HepG2 (cell line): ENCODE results near the gene ECPAS. TPM values are rescaled to one million over a fixed set of nuclear protein-coding genes. Genes with fewer than 3 reads are reported as not detected.

Experiments used
- ARNTL ChIP-seq: sonication (generic); formaldehyde crosslinking; IDR thresholded peaks from 2 replicates; pipeline ENCODE4 v1.4.0; 2020; ENCODE audit warnings: mild to moderate bottlenecking, missing genetic modification reagents
- ELF3 ChIP-seq: IDR thresholded peaks from 2 replicates; pipeline ENCODE4 v1.6.1; 2016; ENCODE audit warnings: missing genetic modification reagents, missing compliant biosample characterization
- IKZF5 ChIP-seq: IDR thresholded peaks from 2 replicates; pipeline ENCODE4 v1.6.1; 2018; ENCODE audit warnings: missing genetic modification reagents, mild to moderate bottlenecking, missing compliant biosample characterization
- KDM5B ChIP-seq: sonication (generic); formaldehyde crosslinking; IDR thresholded peaks from 2 replicates; pipeline ENCODE4 v1.4.0; 2020; ENCODE audit warnings: missing genetic modification reagents, mild to moderate bottlenecking, borderline replicate concordance
- TCF7L2 ChIP-seq: IDR thresholded peaks from 2 replicates; pipeline ENCODE4 v1.6.1; 2011; ENCODE audit warnings: mild to moderate bottlenecking, low read depth, low read length, moderate library complexity
- XRCC5 ChIP-seq: fragments of 200-400 bp; formaldehyde crosslinking; optimal IDR thresholded peaks from 2 replicates; pipeline ENCODE3; 2017; ENCODE audit warnings: mild to moderate bottlenecking, low read length
- ZBTB38 ChIP-seq: sonication (generic); formaldehyde crosslinking; IDR thresholded peaks from 2 replicates; pipeline ENCODE4 v1.5.1; 2020; ENCODE audit warnings: mild to moderate bottlenecking, missing genetic modification reagents
- ZHX2 ChIP-seq, 2 experiments: sonication (generic) in 1 of 2; formaldehyde crosslinking in 1 of 2; IDR thresholded peaks; 2 replicates each; pipeline versions ENCODE4 v1.6.1 to v1.9.0; 2014 to 2022; ENCODE audit warnings: antibody characterized with exemption in 1 of 2, borderline replicate concordance in 1 of 2, inconsistent platforms in 1 of 2, low read depth in 1 of 2, missing genetic modification reagents in 1 of 2
- ZNF501 ChIP-seq: sonication (generic); formaldehyde crosslinking; IDR thresholded peaks from 2 replicates; pipeline ENCODE4 v1.5.1; 2020; ENCODE audit warnings: mild to moderate bottlenecking, moderate library complexity, missing genetic modification reagents
- ZNF746 ChIP-seq: sonication (generic); formaldehyde crosslinking; IDR thresholded peaks from 2 replicates; pipeline ENCODE4 v1.8.0; 2022; ENCODE audit warnings: mild to moderate bottlenecking, missing genetic modification reagents
- ZNF878 ChIP-seq: sonication (generic); formaldehyde crosslinking; IDR thresholded peaks from 2 replicates; pipeline ENCODE4 v1.8.1; 2023; ENCODE audit warnings: mild to moderate bottlenecking, missing genetic modification reagents, moderate library complexity
- polyA plus RNA-seq, 8 experiments: library from polyadenylated mRNA; depleted of rRNA in 3 of 8; stranded (reverse) in 7 of 8; unstranded in 1 of 8; fragments of >200 nt; fragmentation: Illumina TruSeq in 4 of 8; extraction: Trizol in 4 of 8; gene quantifications; 2 replicates each; pipeline versions ENCODE4 v1.2.1 to v1.2.3, GENCODE V29; 2011 to 2016; ENCODE audit warnings: low read depth in 4 of 8, missing spikeins in 1 of 8, mixed read lengths in 1 of 8; ENCODE audit not compliant: insufficient read depth in 1 of 8
- total RNA-seq, 5 experiments: library from RNA; depleted of rRNA; stranded (reverse); fragments of >200 nt; fragmentation: Illumina TruSeq; extraction: Trizol; gene quantifications; 2 replicates each; pipeline ENCODE4 v1.2.3, GENCODE V29; 2016; ENCODE audit warnings: low read depth in 1 of 5
- TF ChIP-seq, protein P1 (sequence below): sonication (generic); formaldehyde crosslinking; IDR thresholded peaks from 2 replicates; pipeline ENCODE4 v1.4.0; 2020; ENCODE audit warnings: missing genetic modification reagents
- TF ChIP-seq, protein P2 (sequence below): sonication (generic); formaldehyde crosslinking; IDR thresholded peaks from 2 replicates; pipeline ENCODE4 v1.4.0; 2020; ENCODE audit warnings: mild to moderate bottlenecking, missing genetic modification reagents
- TF ChIP-seq, protein P3 (sequence below): sonication (generic); formaldehyde crosslinking; IDR thresholded peaks from 2 replicates; pipeline ENCODE4 v1.8.1; 2022; ENCODE audit warnings: low read depth, mild to moderate bottlenecking, missing genetic modification reagents

ECPAS gene
- total and polyA plus RNA-seq, 2 of the 13 experiments (the other 11 are each of a cell fraction or from before 2014, with no cell fraction given): 35.3 to 58.0 TPM

DNA sequence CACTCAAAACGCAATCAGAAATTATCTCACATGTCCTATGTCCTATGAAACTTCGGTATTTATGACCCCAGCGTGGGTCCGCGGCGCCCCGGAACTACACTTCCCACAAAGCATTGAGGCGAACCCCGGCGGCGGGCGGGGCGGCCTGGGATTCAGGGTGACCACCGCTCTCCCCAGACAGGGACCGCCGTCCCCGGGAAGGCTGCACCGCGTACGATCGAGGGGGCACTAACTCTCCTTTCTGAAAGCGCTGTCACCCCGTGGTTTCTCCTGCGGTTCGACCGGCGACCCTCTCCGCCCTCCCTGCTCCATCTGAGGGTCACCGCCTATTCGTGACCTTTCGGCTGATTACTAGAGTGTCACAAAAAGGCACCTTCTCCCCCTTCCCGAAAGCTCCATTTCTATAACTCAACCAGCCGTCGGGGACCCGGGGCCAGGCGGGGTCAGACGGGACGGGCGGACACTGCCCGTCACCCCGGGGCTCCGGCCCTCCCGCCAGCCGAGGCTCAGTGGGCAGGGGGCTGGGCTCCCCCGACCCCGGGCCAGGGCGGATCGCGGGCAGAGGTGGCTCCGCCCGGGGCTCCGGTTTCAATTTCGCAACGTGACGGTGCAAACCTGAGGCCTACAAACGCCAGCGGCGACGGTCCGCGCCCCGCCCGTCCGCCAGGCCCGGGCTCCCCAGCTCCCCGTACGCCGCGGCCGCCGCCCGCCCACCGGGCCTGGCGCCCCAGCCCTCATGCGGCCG is 1.3 kb downstream of the ECPAS start (continued):
- TF ChIP-seq, protein P1, sequence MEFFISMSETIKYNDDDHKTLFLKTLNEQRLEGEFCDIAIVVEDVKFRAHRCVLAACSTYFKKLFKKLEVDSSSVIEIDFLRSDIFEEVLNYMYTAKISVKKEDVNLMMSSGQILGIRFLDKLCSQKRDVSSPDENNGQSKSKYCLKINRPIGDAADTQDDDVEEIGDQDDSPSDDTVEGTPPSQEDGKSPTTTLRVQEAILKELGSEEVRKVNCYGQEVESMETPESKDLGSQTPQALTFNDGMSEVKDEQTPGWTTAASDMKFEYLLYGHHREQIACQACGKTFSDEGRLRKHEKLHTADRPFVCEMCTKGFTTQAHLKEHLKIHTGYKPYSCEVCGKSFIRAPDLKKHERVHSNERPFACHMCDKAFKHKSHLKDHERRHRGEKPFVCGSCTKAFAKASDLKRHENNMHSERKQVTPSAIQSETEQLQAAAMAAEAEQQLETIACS: no peak
- TF ChIP-seq ARNTL (CRISPR knock-in tag): no peak; the same call in 1 of the 2 replicates
- TF ChIP-seq ZBTB38: peak; percentile 54; the same call in 1 of the 2 replicates
- TF ChIP-seq, protein P2, sequence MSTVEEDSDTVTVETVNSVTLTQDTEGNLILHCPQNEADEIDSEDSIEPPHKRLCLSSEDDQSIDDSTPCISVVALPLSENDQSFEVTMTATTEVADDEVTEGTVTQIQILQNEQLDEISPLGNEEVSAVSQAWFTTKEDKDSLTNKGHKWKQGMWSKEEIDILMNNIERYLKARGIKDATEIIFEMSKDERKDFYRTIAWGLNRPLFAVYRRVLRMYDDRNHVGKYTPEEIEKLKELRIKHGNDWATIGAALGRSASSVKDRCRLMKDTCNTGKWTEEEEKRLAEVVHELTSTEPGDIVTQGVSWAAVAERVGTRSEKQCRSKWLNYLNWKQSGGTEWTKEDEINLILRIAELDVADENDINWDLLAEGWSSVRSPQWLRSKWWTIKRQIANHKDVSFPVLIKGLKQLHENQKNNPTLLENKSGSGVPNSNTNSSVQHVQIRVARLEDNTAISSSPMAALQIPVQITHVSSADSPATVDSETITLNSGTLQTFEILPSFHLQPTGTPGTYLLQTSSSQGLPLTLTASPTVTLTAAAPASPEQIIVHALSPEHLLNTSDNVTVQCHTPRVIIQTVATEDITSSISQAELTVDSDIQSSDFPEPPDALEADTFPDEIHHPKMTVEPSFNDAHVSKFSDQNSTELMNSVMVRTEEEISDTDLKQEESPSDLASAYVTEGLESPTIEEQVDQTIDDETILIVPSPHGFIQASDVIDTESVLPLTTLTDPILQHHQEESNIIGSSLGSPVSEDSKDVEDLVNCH (CRISPR knock-in tag): no peak
- no peak for TF ChIP-seq ZHX2 (IDR thresholded peaks at IDR 0.05; ENCODE audit: low read depth)
- TF ChIP-seq ZHX2 (CRISPR knock-in tag; IDR thresholded peaks at IDR 0.05; ENCODE audit: borderline replicate concordance): no peak
- TF ChIP-seq ELF3 (CRISPR knock-in tag): no peak
- TF ChIP-seq TCF7L2: no peak
- TF ChIP-seq IKZF5 (CRISPR knock-in tag): no peak; the same call in 1 of the 2 replicates
- no peak for TF ChIP-seq ZNF878 (CRISPR knock-in tag)
- TF ChIP-seq ZNF746: peak; percentile 59; the same call in 1 of the 2 replicates
- peak; percentile 45; the same call in 1 of the 2 replicates for TF ChIP-seq KDM5B (CRISPR knock-in tag)
- TF ChIP-seq ZNF501 (CRISPR knock-in tag): peak; percentile 57
- TF ChIP-seq, protein P3, sequence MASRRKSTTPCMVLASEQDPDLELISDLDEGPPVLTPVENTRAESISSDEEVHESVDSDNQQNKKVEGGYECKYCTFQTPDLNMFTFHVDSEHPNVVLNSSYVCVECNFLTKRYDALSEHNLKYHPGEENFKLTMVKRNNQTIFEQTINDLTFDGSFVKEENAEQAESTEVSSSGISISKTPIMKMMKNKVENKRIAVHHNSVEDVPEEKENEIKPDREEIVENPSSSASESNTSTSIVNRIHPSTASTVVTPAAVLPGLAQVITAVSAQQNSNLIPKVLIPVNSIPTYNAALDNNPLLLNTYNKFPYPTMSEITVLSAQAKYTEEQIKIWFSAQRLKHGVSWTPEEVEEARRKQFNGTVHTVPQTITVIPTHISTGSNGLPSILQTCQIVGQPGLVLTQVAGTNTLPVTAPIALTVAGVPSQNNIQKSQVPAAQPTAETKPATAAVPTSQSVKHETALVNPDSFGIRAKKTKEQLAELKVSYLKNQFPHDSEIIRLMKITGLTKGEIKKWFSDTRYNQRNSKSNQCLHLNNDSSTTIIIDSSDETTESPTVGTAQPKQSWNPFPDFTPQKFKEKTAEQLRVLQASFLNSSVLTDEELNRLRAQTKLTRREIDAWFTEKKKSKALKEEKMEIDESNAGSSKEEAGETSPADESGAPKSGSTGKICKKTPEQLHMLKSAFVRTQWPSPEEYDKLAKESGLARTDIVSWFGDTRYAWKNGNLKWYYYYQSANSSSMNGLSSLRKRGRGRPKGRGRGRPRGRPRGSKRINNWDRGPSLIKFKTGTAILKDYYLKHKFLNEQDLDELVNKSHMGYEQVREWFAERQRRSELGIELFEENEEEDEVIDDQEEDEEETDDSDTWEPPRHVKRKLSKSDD (CRISPR knock-in tag): no peak
- no peak for TF ChIP-seq XRCC5
